Kidney epithelial cell (primary cell): ENCODE results near the gene STX1A. TPM values are rescaled to one million over a fixed set of nuclear protein-coding genes. Genes with fewer than 3 reads are reported as not detected.

Experiments
- DNase-seq: peaks from one replicate; pipeline ENCODE4 v3.0.0-alpha.2; 2010; ENCODE audit warnings: low read depth
- H3K27me3 ChIP-seq: 2 replicates; pipeline ENCODE4 v1.6.0; 2011; ENCODE audit warnings: low read length; ENCODE audit not compliant: control insufficient read depth, insufficient read depth
- H3K36me3 ChIP-seq: 2 replicates; pipeline ENCODE4 v1.5.1; 2011; ENCODE audit warnings: low read length; ENCODE audit not compliant: control insufficient read depth, insufficient read depth
- H3K4me3 ChIP-seq: 2 replicates; pipeline ENCODE4 v1.5.1; 2011; ENCODE audit warnings: low read depth, mild to moderate bottlenecking, control low read depth, low read length
- CTCF ChIP-seq: IDR thresholded peaks from 2 replicates; pipeline ENCODE4 v1.5.1; 2011; ENCODE audit warnings: mild to moderate bottlenecking, moderate library complexity, low read length, control low read depth, inconsistent platforms; ENCODE audit not compliant: insufficient read depth, poor library complexity, severe bottlenecking
- total RNA-seq: library from RNA; depleted of rRNA; stranded (reverse); fragments of >200 nt; gene quantifications from 2 replicates; pipeline ENCODE4 v1.2.3, GENCODE V29; 2015

The STX1A gene
- total RNA-seq, 1 donor from 2014 or later, result 25.9 TPM

GRCh38 chr7:73698410-73698809 lies 21.1 kb downstream of the STX1A start:
- H3K4me3 ChIP-seq, result no peak overlapping the region
- no peaks in the 10 kb centered on the region for H3K27me3 ChIP-seq
- peaks cover 2% of the 10 kb centered on the region for H3K36me3 ChIP-seq
- no peak for TF ChIP-seq CTCF
- no peak for DNase-seq

GRCh38 chr7:73696372-73696771 lies 23.1 kb downstream of the STX1A start:
- H3K27me3 ChIP-seq, result no peaks in the 10 kb centered on the region
- no peak for DNase-seq
- peaks cover 1% of the 10 kb centered on the region for H3K36me3 ChIP-seq
- H3K4me3 ChIP-seq, result no peak overlapping the region
- no peak for TF ChIP-seq CTCF

GRCh38 chr7:73690646-73691045 lies 28.8 kb downstream of the STX1A start:
- no peak for DNase-seq
- TF ChIP-seq CTCF, result no peak
- no peak overlapping the region for H3K4me3 ChIP-seq
- no peaks in the 10 kb centered on the region for H3K27me3 ChIP-seq
- no peaks in the 10 kb centered on the region for H3K36me3 ChIP-seq

- Histone ChIP-seq H3K4me3 (no peak overlapping the region), H3K27me3 (no peaks in the 10 kb centered on the region), H3K36me3 (no peaks in the 10 kb centered on the region)
- no peak for TF ChIP-seq CTCF
- no peak for DNase-seq
Measured at GRCh38 chr7:73688288-73688687, 31.2 kb downstream of the STX1A start.

GRCh38 chr7:73685311-73685710 lies 34.2 kb downstream of the STX1A start:
- no peak for DNase-seq
- Histone ChIP-seq H3K4me3 (no peak overlapping the region), H3K36me3 (no peaks in the 10 kb centered on the region), H3K27me3 (no peaks in the 10 kb centered on the region)
- TF ChIP-seq CTCF, result no peak
